SHP77 treated with DMSO at 0.1 percent for 48 hours (cell line): ENCODE results near the gene SANBR.
"Not testable (repeated sequence)": the region's sequence is repeated elsewhere in the genome, so short reads cannot be mapped to it uniquely, and the experiment has no call there.

Experiments used
- DNase-seq: peaks from one replicate; lab custom pipeline; 2025; lab: John Stamatoyannopoulos, UW

The SANBR gene

GRCh38 chr2:61065714-61066709 lies at the start of gene SANBR:
Gene SANBR (plus strand): TSS chr2:61065871. CDS start chr2:61070351, 4,480 bp downstream.
- DNase-seq: peak; percentile 96

GRCh38 chr2:61015976-61016375 lies 49.7 kb upstream of the SANBR start:
- DNase-seq: no peak

- no peak for DNase-seq
These were observed 49.2 kb upstream of the SANBR start for GRCh38 chr2:61016392-61017002.

- DNase-seq: peak; percentile 96
These were observed 48.6 kb upstream of the SANBR start for GRCh38 chr2:61017003-61017555.

GRCh38 chr2:61017556-61018317 lies 47.9 kb upstream of the SANBR start, which contains the start of the genes PEX13 and PUS10:
Gene PEX13 (plus strand): TSS chr2:61017720. CDS start chr2:61017760, 40 bp downstream.
Gene PUS10 (minus strand): TSS chr2:61018255. CDS start chr2:61011890, 6,365 bp downstream.
- peak; percentile 66 for DNase-seq

GRCh38 chr2:61018318-61018755 lies 47.3 kb upstream of the SANBR start:
- peak; percentile 20 for DNase-seq

- no peak for DNase-seq
These were observed 46.9 kb upstream of the SANBR start for GRCh38 chr2:61018798-61019197.

- no peak for DNase-seq
These were observed 44.4 kb upstream of the SANBR start for GRCh38 chr2:61021228-61021660.

GRCh38 chr2:61023670-61024069 lies 42.0 kb upstream of the SANBR start:
- DNase-seq: no peak

GRCh38 chr2:61029533-61029932 lies 36.1 kb upstream of the SANBR start:
- no peak for DNase-seq

- DNase-seq: not testable (repeated sequence)
These were observed 31.1 kb upstream of the SANBR start for GRCh38 chr2:61034592-61034991.

GRCh38 chr2:61036643-61037042 lies 29.0 kb upstream of the SANBR start:
- DNase-seq: not testable (repeated sequence)

GRCh38 chr2:61042807-61043206 lies 22.9 kb upstream of the SANBR start:
- no peak for DNase-seq

GRCh38 chr2:61044636-61045035 lies 21.0 kb upstream of the SANBR start:
- DNase-seq: no peak

- DNase-seq: no peak
These were observed 20.4 kb upstream of the SANBR start for GRCh38 chr2:61045226-61045625.

GRCh38 chr2:61045999-61046398 lies 19.7 kb upstream of the SANBR start:
- DNase-seq: no peak

GRCh38 chr2:61055557-61055956 lies 10.1 kb upstream of the SANBR start:
- no peak for DNase-seq

GRCh38 chr2:61057562-61057961 lies 8.1 kb upstream of the SANBR start:
- no peak for DNase-seq

GRCh38 chr2:61059382-61059781 lies 6.3 kb upstream of the SANBR start:
- no peak for DNase-seq

GRCh38 chr2:61074100-61074499 lies 8.4 kb downstream of the SANBR start:
- DNase-seq: no peak

GRCh38 chr2:61085883-61086282 lies 20.2 kb downstream of the SANBR start:
- DNase-seq: no peak

GRCh38 chr2:61089797-61090196 lies 24.1 kb downstream of the SANBR start:
- no peak for DNase-seq
